ENCODE measurements around the gene FAM234A. TPM values are rescaled to one million over a fixed set of nuclear protein-coding genes. Genes with fewer than 3 reads are reported as not detected.

The FAM234A gene
- total RNA-seq, 1 donor from 2014 or later = 20.7 TPM

- DNase-seq = no peak
These were observed 69.3 kb downstream of the FAM234A start for GRCh38 chr16:303760-304505.

- DNase-seq = peak; percentile 44
These were observed 71.5 kb downstream of the FAM234A start for GRCh38 chr16:305916-306626.

DNA sequence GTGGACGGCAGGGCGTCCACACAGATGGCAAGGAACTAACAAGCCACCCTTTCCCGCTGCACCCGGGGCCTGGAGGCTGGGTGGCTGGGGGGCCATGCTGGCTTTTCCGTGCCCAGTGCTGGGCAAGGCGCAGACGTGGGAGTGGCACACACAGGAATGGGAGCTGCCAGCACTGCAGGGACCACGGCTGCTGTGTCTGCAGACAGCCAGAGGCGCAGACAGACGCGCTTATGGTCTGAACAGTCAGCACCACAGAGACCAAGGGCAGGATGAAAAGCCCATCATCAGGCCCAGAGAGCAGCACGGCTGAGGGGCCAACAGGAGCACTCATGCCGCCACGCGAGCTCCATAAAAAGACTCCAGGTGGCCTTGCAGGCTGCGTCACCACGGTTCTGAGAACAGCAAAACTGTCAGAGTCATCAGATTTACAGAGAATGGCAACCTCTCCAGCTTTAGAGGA, 72.3 kb downstream of the FAM234A start:
- DNase-seq = peak; percentile 43

GRCh38 chr16:307691-308312, 73.2 kb downstream of the FAM234A start:
- no peak for DNase-seq

- no peak for DNase-seq
These were observed 74.9 kb downstream of the FAM234A start for GRCh38 chr16:309476-309875.

GRCh38 chr16:311725-312124, 77.1 kb downstream of the FAM234A start:
- no peak for DNase-seq

DNA sequence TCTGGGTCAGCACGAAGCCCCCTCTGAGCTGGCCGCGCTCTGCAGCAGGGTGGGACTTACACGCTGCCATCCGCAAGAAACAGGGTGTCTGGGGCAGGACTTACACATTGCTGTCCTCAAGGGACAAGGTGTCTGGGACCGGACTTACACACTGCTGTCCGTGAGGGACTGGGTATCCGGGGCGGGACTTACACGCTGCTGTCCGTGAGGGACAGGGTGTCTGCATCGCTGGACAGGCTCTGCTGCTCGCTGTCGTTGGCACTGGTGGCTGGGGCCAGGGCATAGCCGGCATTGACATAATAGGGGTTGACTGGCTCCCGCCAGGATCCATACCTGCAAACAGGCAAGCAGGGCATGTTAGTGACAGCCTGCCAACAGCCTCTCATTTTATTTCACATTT, 79.7 kb downstream of the FAM234A start:
- DNase-seq = no peak

DNA sequence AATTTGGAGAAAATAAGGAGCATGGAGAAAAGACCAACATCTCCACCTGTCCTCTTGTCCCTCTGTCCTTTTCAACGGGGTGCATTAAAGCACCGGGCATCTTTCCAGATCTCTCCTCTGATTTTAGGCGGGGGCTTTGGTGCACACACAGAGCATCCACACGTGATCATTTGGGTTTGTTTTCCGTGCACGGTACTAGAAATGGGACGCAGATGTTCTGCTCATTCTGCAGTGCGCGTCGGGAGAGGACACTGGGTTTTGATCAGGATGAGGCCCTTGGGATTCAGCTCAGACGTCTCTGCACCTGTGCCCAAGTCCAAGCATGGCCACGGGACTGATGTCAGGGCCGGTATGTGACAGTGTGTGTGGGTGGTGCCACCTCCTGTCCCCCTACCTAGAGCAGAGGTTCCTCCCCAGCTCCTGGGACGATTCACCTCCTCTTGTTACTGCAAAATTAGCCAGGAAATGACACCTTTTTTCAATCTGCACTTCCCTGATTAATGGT, 80.2 kb downstream of the FAM234A start:
- DNase-seq = no peak

Other genes with a start within 250 kb of the FAM234A start
- gene POLR3K, start 181.2 kb upstream of the FAM234A start, total RNA-seq = 2.8 TPM
- gene SNRNP25, start 181.0 kb upstream of the FAM234A start, total RNA-seq = 11.4 TPM
- 3.0 TPM for gene RHBDF1, start 162.2 kb upstream of the FAM234A start, total RNA-seq
- gene MPG, start 156.6 kb upstream of the FAM234A start, total RNA-seq = 50.7 TPM
- gene NPRL3, start 96.1 kb upstream of the FAM234A start, total RNA-seq = 6.1 TPM
- gene HBZ, start 82.2 kb upstream of the FAM234A start, total RNA-seq = 0.31 TPM
- 15.0 TPM for gene HBM, start 68.8 kb upstream of the FAM234A start, total RNA-seq
- 614 TPM for gene HBA2, start 61.9 kb upstream of the FAM234A start, total RNA-seq
- gene HBA1, start 58.1 kb upstream of the FAM234A start, total RNA-seq = 270 TPM
- gene HBQ1, start 54.4 kb upstream of the FAM234A start, total RNA-seq = 5.3 TPM
- 76.4 TPM for gene LUC7L, start 5.4 kb upstream of the FAM234A start, total RNA-seq
- gene RGS11, start 41.1 kb downstream of the FAM234A start, total RNA-seq = 2.8 TPM
- 35.9 TPM for gene ARHGDIG, start 45.8 kb downstream of the FAM234A start, total RNA-seq
- gene PDIA2, start 48.3 kb downstream of the FAM234A start, total RNA-seq = 6.4 TPM
- gene AXIN1, start 117.9 kb downstream of the FAM234A start, total RNA-seq = 18.7 TPM
- 28.1 TPM for gene MRPL28, start 135.7 kb downstream of the FAM234A start, total RNA-seq
- gene PGAP6, start 147.2 kb downstream of the FAM234A start, total RNA-seq = 14.3 TPM
- gene NME4, start 162.4 kb downstream of the FAM234A start, total RNA-seq = 15.4 TPM
- gene DECR2, start 167.1 kb downstream of the FAM234A start, total RNA-seq = 7.6 TPM
- gene RAB11FIP3, start 190.8 kb downstream of the FAM234A start, total RNA-seq = 25.6 TPM

All from occipital lobe (tissue), 2 donors.